Activated CD4-positive, alpha-beta T cell treated with anti-CD3 and anti-CD28 coated beads, Interleukin-2, amount 10 ng/mL, durations not matched to agents 24 days and 14 days (primary cell): ENCODE data around the gene TNS1. TPM values are rescaled to one million over a fixed set of nuclear protein-coding genes. Genes with fewer than 3 reads are reported as not detected.

ENCODE experiments used
- DNase-seq: peaks from one replicate; pipeline ENCODE4 v3.0.0; 2022
- H3K27ac Mint-ChIP-seq: one replicate; pipeline ENCODE4 v1.8.0; 2022; ENCODE audit warnings: mild to moderate bottlenecking, mixed read lengths
- H3K27me3 Mint-ChIP-seq: one replicate; pipeline ENCODE4 v1.8.0; 2022; ENCODE audit warnings: mixed read lengths
- H3K36me3 Mint-ChIP-seq: one replicate; pipeline ENCODE4 v1.8.0; 2022; ENCODE audit warnings: low read depth, mild to moderate bottlenecking, mixed read lengths
- H3K4me1 Mint-ChIP-seq: one replicate; pipeline ENCODE4 v1.8.0; 2021; ENCODE audit warnings: mixed read lengths
- H3K4me3 Mint-ChIP-seq: one replicate; pipeline ENCODE4 v1.8.0; 2022; ENCODE audit warnings: mild to moderate bottlenecking, moderate library complexity, mixed read lengths
- H3K9me3 Mint-ChIP-seq: one replicate; pipeline ENCODE4 v1.8.0; 2021; ENCODE audit warnings: mixed read lengths
- intact Hi-C: fragments of 100-400 bp; cut with micrococcal nuclease; formaldehyde crosslinking; loops from one replicate; pipeline ENCODE4 v1.15.1; 2023
- total RNA-seq: library from RNA; stranded (reverse); gene quantifications from 2 replicates; pipeline ENCODE4 v1.2.3, GENCODE V29; 2022

TNS1 gene
- total RNA-seq, 1 donor from 2014 or later: 0.70 TPM

DNA sequence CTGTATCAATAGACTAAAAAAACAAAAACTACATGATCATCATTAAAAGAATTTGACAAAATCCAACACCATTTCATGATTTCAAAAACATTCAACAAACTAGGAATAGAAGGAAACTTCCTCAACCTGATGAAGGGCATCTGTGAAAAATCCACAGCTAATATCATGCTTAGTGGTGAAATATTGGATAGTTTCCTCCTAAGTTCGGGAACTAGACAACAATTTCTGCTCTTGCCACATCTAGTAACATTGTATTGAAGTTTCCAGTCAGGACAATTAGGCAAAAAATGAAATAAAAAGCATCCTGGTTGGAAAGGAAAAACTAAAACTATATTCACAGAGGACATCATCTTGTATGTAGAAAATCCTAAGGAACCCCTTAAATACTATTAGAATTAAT lies 34.8 kb downstream of the TNS1 start:
- H3K9me3 Mint-ChIP-seq: no peaks in the 10 kb centered on the region
- H3K27ac Mint-ChIP-seq: no peak overlapping the region
- H3K4me1 Mint-ChIP-seq: no peaks in the 10 kb centered on the region
- no peak for DNase-seq
- intact Hi-C loops: no loop called here
- H3K36me3 Mint-ChIP-seq: no peaks in the 10 kb centered on the region
- H3K4me3 Mint-ChIP-seq: no peak overlapping the region
- peaks cover 17% of the 10 kb centered on the region for H3K27me3 Mint-ChIP-seq

- peaks cover 10% of the 10 kb centered on the region for H3K27me3 Mint-ChIP-seq
- no peak overlapping the region for H3K27ac Mint-ChIP-seq
- H3K4me3 Mint-ChIP-seq: no peak overlapping the region
- H3K36me3 Mint-ChIP-seq: no peaks in the 10 kb centered on the region
- no peak for DNase-seq
- intact Hi-C loops: no loop called here
- no peaks in the 10 kb centered on the region for H3K9me3 Mint-ChIP-seq
- H3K4me1 Mint-ChIP-seq: no peaks in the 10 kb centered on the region
Measured at GRCh38 chr2:217966423-217967070, 36.2 kb downstream of the TNS1 start.

DNA sequence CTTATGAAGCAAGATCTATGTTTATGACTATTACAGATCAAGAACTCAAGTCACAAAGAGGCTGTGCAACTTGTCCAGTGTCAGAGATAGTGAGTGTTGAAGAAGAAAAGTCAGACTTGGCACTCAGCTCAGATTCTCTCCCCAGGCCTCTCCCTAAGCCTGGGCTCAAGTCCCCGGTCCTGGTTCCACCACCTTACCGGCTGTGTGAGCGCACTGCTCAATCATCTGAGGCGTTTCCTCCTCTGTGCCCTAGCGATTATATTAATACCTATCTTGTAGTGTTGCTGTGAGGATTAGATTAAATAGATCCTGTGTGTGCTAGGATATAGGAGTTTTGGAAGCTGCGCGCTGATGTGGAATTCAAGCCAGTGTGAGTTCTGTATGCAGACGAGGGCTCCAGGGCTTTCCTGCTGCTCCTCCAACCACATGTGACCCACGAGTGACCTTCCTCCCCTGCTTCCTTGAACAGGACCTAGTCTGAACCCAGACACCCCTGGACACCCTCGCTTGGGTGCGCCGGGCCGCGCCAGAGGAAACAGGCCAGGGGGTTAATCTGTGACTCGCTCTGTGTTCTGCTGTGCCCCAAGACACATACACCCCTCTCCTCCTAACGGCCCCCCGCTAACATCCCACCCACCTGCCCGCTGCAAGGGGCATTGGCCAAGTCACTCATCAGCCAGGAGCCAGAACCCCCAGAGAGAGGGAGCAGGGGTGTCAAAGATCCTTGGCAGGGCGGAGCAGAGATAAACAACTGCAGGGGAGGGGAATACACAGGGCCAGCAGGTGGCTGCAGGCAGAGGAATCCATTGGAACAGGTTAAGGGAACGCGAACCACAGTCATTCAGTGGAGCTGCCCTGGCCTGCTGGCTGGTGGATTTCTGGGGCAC lies 38.3 kb downstream of the TNS1 start:
- no peaks in the 10 kb centered on the region for H3K4me1 Mint-ChIP-seq
- no peaks in the 10 kb centered on the region for H3K36me3 Mint-ChIP-seq
- H3K27ac Mint-ChIP-seq: no peak overlapping the region
- DNase-seq: no peak
- H3K9me3 Mint-ChIP-seq: no peaks in the 10 kb centered on the region
- intact Hi-C loops: no loop called here
- no peak overlapping the region for H3K4me3 Mint-ChIP-seq
- peaks cover 3% of the 10 kb centered on the region for H3K27me3 Mint-ChIP-seq

GRCh38 chr2:217960351-217960750 lies 42.4 kb downstream of the TNS1 start:
- Mint-ChIP-seq H3K4me1 (no peaks in the 10 kb centered on the region), H3K9me3 (no peaks in the 10 kb centered on the region), H3K36me3 (no peaks in the 10 kb centered on the region), H3K27me3 (no peaks in the 10 kb centered on the region), H3K27ac (no peak overlapping the region), H3K4me3 (no peak overlapping the region)
- intact Hi-C loops: no loop called here
- no peak for DNase-seq

DNA sequence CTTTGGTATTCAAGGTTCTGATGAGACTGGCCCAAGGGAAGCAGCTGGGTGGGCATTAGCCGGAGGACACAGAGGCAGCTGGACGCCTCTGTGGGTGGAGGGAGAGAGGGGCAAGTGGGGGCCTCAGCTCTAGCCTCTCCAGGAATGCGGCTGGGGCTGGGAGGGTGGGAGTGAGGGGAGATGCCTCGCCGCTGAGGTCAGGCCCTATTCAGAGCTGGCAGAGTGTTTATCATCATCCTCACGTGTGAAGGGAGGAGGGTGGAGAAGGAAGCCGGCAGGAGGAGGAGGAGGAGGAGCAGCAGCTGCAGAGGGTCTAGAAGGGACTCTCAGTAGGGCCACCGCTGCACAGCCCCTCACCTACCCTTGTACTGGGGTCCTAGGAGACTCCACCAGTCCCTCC lies 43.1 kb downstream of the TNS1 start:
- Mint-ChIP-seq H3K9me3 (no peaks in the 10 kb centered on the region), H3K27ac (no peak overlapping the region), H3K4me3 (no peak overlapping the region), H3K4me1 (no peaks in the 10 kb centered on the region), H3K36me3 (no peaks in the 10 kb centered on the region), H3K27me3 (no peaks in the 10 kb centered on the region)
- intact Hi-C loops: no loop called here
- DNase-seq: no peak

- Mint-ChIP-seq H3K4me1 (no peaks in the 10 kb centered on the region), H3K9me3 (no peaks in the 10 kb centered on the region), H3K27me3 (no peaks in the 10 kb centered on the region), H3K36me3 (no peaks in the 10 kb centered on the region), H3K27ac (no peak overlapping the region), H3K4me3 (no peak overlapping the region)
- no peak for DNase-seq
- intact Hi-C loops: no loop called here
Measured at GRCh38 chr2:217958884-217959225, 43.9 kb downstream of the TNS1 start.

DNA sequence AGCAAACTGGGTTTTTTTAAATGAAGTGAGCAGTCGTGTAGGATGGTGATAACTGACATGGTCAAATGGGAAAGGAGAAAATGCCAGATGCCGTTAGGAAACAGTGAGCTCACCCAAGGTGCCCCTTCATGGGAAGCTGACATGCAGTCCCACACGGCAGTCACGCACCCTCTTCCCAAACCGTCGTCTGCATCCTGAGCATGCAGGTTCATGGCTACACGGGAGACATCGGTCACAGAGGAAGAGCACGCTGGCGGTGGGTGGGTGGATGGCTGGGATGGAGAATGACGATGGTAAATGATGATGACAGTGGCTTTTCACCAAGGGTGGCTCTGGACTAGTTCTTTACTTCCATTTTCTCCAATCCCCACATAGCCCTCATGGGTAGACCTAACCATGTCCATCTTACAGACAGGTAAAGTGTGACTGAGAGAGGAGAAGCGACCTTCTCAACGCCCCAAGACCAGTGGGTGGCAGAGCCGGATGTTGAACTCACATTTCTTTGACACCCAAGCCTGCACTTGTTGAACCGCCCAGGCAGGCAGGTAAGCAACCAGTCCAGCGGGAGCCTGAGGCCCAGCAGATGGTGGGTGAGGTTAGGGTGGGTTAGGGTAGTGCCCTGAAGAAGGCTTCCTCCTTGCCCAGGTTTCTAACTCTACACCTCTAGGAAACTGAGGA lies 44.5 kb downstream of the TNS1 start:
- no peaks in the 10 kb centered on the region for H3K36me3 Mint-ChIP-seq
- H3K27me3 Mint-ChIP-seq: no peaks in the 10 kb centered on the region
- H3K9me3 Mint-ChIP-seq: no peaks in the 10 kb centered on the region
- H3K27ac Mint-ChIP-seq: no peak overlapping the region
- no peak overlapping the region for H3K4me3 Mint-ChIP-seq
- no peak for DNase-seq
- intact Hi-C loops: no loop called here
- H3K4me1 Mint-ChIP-seq: no peaks in the 10 kb centered on the region

DNA sequence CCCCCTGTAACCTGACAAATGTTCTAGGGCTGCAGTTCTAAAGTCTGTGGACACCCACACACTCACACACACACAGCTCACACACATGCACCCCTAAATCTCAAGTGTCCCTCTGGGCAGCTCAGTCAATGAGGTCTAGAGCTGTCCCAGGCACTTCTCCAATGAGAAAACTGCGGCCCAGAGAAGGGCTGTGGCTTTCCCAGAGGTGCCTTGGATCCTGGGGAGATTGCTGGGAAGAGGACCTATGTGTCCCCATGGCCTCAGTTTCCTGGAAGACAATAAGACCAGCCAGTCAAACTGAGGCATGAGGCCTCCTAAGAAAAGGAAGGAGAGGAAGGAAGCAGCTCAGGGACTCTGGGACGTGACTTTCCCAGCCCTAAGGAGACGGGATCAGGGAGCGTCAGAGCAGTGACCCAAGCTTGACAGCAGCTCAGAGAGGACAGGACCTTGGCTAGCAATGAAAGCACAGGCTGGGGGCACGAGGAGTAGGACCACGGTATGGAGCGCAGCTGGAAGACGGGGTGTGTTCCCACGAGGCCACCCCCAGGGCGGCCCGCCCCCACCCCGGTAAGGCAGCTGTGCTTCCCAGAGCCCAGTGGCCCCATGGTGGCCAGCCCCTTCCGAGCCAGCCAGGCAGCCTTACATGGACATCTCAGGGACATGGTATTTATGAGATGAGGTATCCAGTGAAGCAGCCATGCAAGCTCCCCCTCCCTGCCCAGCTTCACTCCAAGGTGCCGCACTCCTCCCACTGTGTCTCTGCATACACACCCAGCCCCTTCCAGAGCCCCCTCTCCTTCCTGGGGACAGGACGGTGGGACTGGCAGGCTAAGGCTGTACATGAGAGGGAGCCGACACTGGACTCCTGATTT lies 46.0 kb downstream of the TNS1 start:
- no peaks in the 10 kb centered on the region for H3K27me3 Mint-ChIP-seq
- intact Hi-C loops: no loop called here
- no peak for DNase-seq
- no peak overlapping the region for H3K4me3 Mint-ChIP-seq
- H3K9me3 Mint-ChIP-seq: no peaks in the 10 kb centered on the region
- no peak overlapping the region for H3K27ac Mint-ChIP-seq
- no peaks in the 10 kb centered on the region for H3K4me1 Mint-ChIP-seq
- H3K36me3 Mint-ChIP-seq: no peaks in the 10 kb centered on the region

- intact Hi-C loops: no loop called here
Measured at GRCh38 chr2:217955881-217956493, 46.8 kb downstream of the TNS1 start.

DNA sequence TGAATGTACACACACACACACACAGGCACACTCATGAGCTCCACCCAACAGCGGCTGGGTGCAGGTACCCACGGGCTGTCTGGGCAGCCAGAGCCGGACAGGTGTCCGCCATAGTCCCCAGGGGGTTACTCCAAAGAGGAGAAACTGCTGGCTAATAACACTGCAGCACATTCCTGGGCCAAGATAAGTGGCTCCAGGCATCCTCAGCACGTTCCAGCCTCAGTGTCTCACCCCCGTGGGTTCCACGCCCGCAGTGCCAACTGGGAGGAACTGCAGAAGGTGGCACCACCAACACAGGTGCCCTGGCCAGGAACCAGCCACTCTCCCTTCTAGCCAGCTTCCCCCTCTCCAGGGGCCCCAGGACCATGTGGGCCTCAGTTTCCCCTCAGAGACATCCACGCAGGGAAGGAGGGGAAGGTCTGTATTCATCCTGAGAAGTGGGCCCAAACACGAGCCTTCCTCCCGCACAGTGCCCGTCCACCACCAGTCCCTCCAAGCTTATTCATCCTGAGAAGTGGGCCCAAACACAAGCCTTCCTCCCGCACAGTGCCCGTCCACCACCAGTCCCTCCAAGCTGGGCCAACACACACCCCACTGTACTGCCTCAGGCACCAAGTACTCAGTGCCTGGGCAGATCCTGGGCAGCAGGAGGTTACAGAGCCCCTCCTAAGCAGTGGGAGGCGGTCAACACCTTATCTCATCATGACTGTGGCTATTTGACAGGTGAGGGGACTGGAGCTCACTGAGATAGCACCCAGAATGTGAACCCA lies 47.6 kb downstream of the TNS1 start:
- intact Hi-C loops: no loop called here
- Mint-ChIP-seq H3K36me3 (no peaks in the 10 kb centered on the region), H3K9me3 (no peaks in the 10 kb centered on the region), H3K4me3 (no peak overlapping the region), H3K4me1 (no peaks in the 10 kb centered on the region), H3K27me3 (no peaks in the 10 kb centered on the region), H3K27ac (no peak overlapping the region)
- DNase-seq: no peak

More at GRCh38 chr2:217955881-217956493, 46.8 kb downstream of the TNS1 start:
- H3K27ac Mint-ChIP-seq: no peak overlapping the region
- H3K36me3 Mint-ChIP-seq: no peaks in the 10 kb centered on the region
- no peaks in the 10 kb centered on the region for H3K27me3 Mint-ChIP-seq
- no peak for DNase-seq
- H3K4me1 Mint-ChIP-seq: no peaks in the 10 kb centered on the region
- no peak overlapping the region for H3K4me3 Mint-ChIP-seq
- no peaks in the 10 kb centered on the region for H3K9me3 Mint-ChIP-seq

GRCh38 chr2:217954469-217954868 lies 48.3 kb downstream of the TNS1 start:
- H3K4me1 Mint-ChIP-seq: no peaks in the 10 kb centered on the region
- H3K27me3 Mint-ChIP-seq: no peaks in the 10 kb centered on the region
- H3K36me3 Mint-ChIP-seq: no peaks in the 10 kb centered on the region
- no peak overlapping the region for H3K4me3 Mint-ChIP-seq
- intact Hi-C loops: no loop called here
- DNase-seq: no peak
- no peak overlapping the region for H3K27ac Mint-ChIP-seq
- H3K9me3 Mint-ChIP-seq: no peaks in the 10 kb centered on the region

DNA sequence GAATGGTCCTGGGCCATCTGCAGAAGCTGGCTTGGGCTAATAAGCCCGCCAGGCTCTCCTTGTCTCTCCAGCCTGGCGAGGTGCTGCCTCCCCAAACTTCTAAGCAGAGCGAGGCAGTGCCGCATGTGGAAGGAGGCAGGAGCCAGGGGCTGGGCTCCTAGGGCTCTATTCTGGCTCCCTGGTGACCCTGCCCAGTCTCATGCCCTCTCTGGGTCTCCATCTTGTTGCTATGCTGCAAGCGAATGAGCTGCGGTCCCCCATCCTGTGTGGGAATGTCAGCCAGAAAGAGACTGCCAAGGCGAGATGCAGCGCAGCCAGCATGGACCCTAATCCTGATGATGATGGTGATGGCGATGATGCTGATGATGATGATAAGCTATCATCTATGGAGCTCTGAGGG lies 48.7 kb downstream of the TNS1 start:
- intact Hi-C loops: no loop called here
- no peaks in the 10 kb centered on the region for H3K9me3 Mint-ChIP-seq
- no peaks in the 10 kb centered on the region for H3K4me1 Mint-ChIP-seq
- no peak for DNase-seq
- no peak overlapping the region for H3K4me3 Mint-ChIP-seq
- no peaks in the 10 kb centered on the region for H3K36me3 Mint-ChIP-seq
- no peak overlapping the region for H3K27ac Mint-ChIP-seq
- H3K27me3 Mint-ChIP-seq: no peaks in the 10 kb centered on the region

GRCh38 chr2:217953531-217953932 lies 49.3 kb downstream of the TNS1 start:
- no peak for DNase-seq
- Mint-ChIP-seq H3K27ac (no peak overlapping the region), H3K36me3 (no peaks in the 10 kb centered on the region), H3K9me3 (no peaks in the 10 kb centered on the region), H3K4me1 (no peaks in the 10 kb centered on the region), H3K4me3 (no peak overlapping the region), H3K27me3 (no peaks in the 10 kb centered on the region)
- intact Hi-C loops: no loop called here
